ENCODE data around the gene BICD2. TPM values are rescaled to one million over a fixed set of nuclear protein-coding genes. Genes with fewer than 3 reads are reported as not detected.
A peak's percentile ranks its signal among the peaks of the same experiment; 100 is the strongest.

The BICD2 gene
- total and polyA plus RNA-seq, 9 of the 15 experiments (the other 6 are each of a cell fraction or from before 2014, with no cell fraction given) = 3.6 to 23.4 (median 11.8) TPM

- TF ChIP-seq E2F6 (IDR thresholded peaks at IDR 0.05; ENCODE audit: borderline replicate concordance in 1 of 2, extremely low read depth in 1 of 2, insufficient read depth in 1 of 2, insufficient read length in 1 of 2, low read depth in 1 of 2, low read length in 1 of 2, poor library complexity in 1 of 2, severe bottlenecking in 1 of 2) (no peak), RFX1 (IDR thresholded peaks at IDR 0.05) (no peak), ZNF280B (CRISPR knock-in tag; IDR thresholded peaks at IDR 0.05) (no peak), JUN (IDR thresholded peaks at IDR 0.05; ENCODE audit: borderline replicate concordance, low read depth, low read length) (no peak), JUN (CRISPR knock-in tag; IDR thresholded peaks at IDR 0.05; ENCODE audit: borderline replicate concordance) (no peak), PRMT5 (CRISPR knock-in tag; IDR thresholded peaks at IDR 0.05) (no peak), ZNF76 (CRISPR knock-in tag; IDR thresholded peaks at IDR 0.05; ENCODE audit: borderline replicate concordance) (no peak), GABPA (tag; conservative IDR thresholded peaks at IDR 0.05; ENCODE audit: low read depth) (peak; percentile 31; the same call in 1 of the 2 replicates), L3MBTL2 (IDR thresholded peaks at IDR 0.05) (0 out of 2 replicates have a peak, but pooled peaks have one; percentile 32), ZFX (CRISPR knock-in tag; IDR thresholded peaks at IDR 0.05) (0 out of 2 replicates have a peak, but pooled peaks have one; percentile 26), SAFB (IDR thresholded peaks at IDR 0.05; ENCODE audit: borderline replicate concordance, low read depth, low read length) (no peak), BCOR (IDR thresholded peaks at IDR 0.05) (no peak), ZBTB11 (CRISPR knock-in tag; IDR thresholded peaks at IDR 0.05) (no peak), ELF1 (tag; IDR thresholded peaks at IDR 0.05) (peak; percentile 68), SMAD4 (CRISPR knock-in tag; conservative IDR thresholded peaks at IDR 0.05) (peak; percentile 50), THRAP3 (IDR thresholded peaks at IDR 0.05; ENCODE audit: borderline replicate concordance) (no peak), DEAF1 (CRISPR knock-in tag; IDR thresholded peaks at IDR 0.05) (no peak), SMARCE1 (IDR thresholded peaks at IDR 0.05) (no peak), PCBP1 (IDR thresholded peaks at IDR 0.05; ENCODE audit: low read depth, low read length, poor library complexity, severe bottlenecking) (no peak), SLC30A9 (CRISPR knock-in tag; IDR thresholded peaks at IDR 0.05) (no peak)
Observed at GRCh38 chr9:92770360-92770995, 5.8 kb upstream of the BICD2 start (continued).
